Adrenal gland (tissue), 12 donors: Measurements from ENCODE around the gene GLE1. TPM values are rescaled to one million over a fixed set of nuclear protein-coding genes. Genes with fewer than 3 reads are reported as not detected.
A peak's percentile ranks its signal among the peaks of the same experiment; 100 is the strongest.

Experiments used
- DNase-seq, 7 donors: peaks; one replicate each; pipeline ENCODE4 v3.0.0-alpha.2; 2019 to 2020
- H3K27ac ChIP-seq, 5 donors: fragments of 200-600 bp; sonication (generic) in 4 of 5; 1 replicate in 3 of 5; 2 replicates in 2 of 5; pipeline versions ENCODE4 v1.5.1 to v1.8.0; 2016 to 2020; ENCODE audit warnings: mild to moderate bottlenecking in 1 of 5
- H3K27me3 ChIP-seq: fragments of 200-600 bp; 2 replicates; pipeline ENCODE4 v1.8.0; 2021
- H3K36me3 ChIP-seq, 2 donors: fragments of 200-600 bp; replicated peaks in 1 of 2; 1 replicate in 1 of 2; 2 replicates in 1 of 2; pipeline versions ENCODE4 v1.5.1 to v1.8.0; 2018 to 2022
- H3K4me1 ChIP-seq, 2 donors: fragments of 200-600 bp; replicated peaks in 1 of 2; 1 replicate in 1 of 2; 2 replicates in 1 of 2; pipeline versions ENCODE4 v1.5.1 to v1.8.0; 2018 to 2021
- H3K4me3 ChIP-seq, 4 donors: fragments of 200-600 bp; sonication (generic) in 3 of 4; one replicate each; pipeline ENCODE4 v1.5.1; 2016 to 2018
- H3K9me3 ChIP-seq, 3 donors: fragments of 200-600 bp; sonication (generic) in 1 of 3; replicated peaks in 1 of 3; 1 replicate in 2 of 3; 2 replicates in 1 of 3; pipeline versions ENCODE4 v1.5.1 to v1.8.0; 2016 to 2021
- POLR2A ChIP-seq, 2 donors: fragments of 450-650 bp; IDR thresholded peaks; one replicate each; pipeline ENCODE4 v1.6.1; 2017; ENCODE audit warnings: antibody characterized with exemption in 2 of 2, mild to moderate bottlenecking in 2 of 2, moderate library complexity in 1 of 2
- WGBS, 4 donors: extraction: QIAGEN DNeasy Blood & Tissue Kit in 2 of 4; methylation state at CpG; one replicate each; pipeline versions ENCODE4 v1.1.5 to v1.1.7; 2013 to 2017; 5-methylcytosine and 5-hydroxymethylcytosine counted together
- intact Hi-C, 2 donors: fragments of 100-400 bp; cut with DNase I; formaldehyde crosslinking; loops; one replicate each; pipeline versions ENCODE4 v1.14.1 to v1.15.0; 2022 to 2023
- polyA plus RNA-seq, 3 donors: library from polyadenylated mRNA; stranded (reverse); fragments of 200-250 nt in 2 of 3; fragments of 350-450 nt in 1 of 3; fragmentation: Illumina TruSeq in 1 of 3; extraction: RNeasy Lipid Tissue Mini Kit (QIAGEN cat#74804) in 1 of 3; gene quantifications; one replicate each; pipeline ENCODE4 v1.2.3, GENCODE V29; 2013 to 2014
- total RNA-seq, 9 donors: library from RNA; depleted of rRNA in 4 of 9; stranded (reverse); fragments of >200 nt in 4 of 9; fragments of 120-200 nt in 1 of 9; fragmentation: NEBNext Ultra II Directional in 1 of 9; extraction: Animal tissue kit (Norgen Biotek cat#: 25700) in 1 of 9; gene quantifications; one replicate each; pipeline versions ENCODE4 v1.1.0 to v1.2.4, GENCODE V29; 2013 to 2023
- TF ChIP-seq, protein P1 (sequence below), 6 experiments: fragments of 450-650 bp in 4 of 6; fragments of 200-600 bp in 2 of 6; sonication (generic) in 1 of 6; IDR thresholded peaks; 1 replicate in 5 of 6; 2 replicates in 1 of 6; pipeline versions ENCODE4 v1.5.1 to v1.8.0; 2016 to 2021; ENCODE audit warnings: antibody characterized with exemption in 6 of 6, mild to moderate bottlenecking in 2 of 6, moderate library complexity in 1 of 6
- donor health status: healthy with polysubstance abuse.
- donor health status: Bipolar disorder and iron deficiency.
- donor health status: DM: yes; HTN: yes; CAD: no.
- donor health status: DM: no; HTN: no; CAD: no.
- donor health status: DM: no; HTN: no; CAD: no.
- donor health status: DM: yes; HTN: yes; CAD: no.

GLE1 gene
- total and polyA plus RNA-seq, 12 donors = 13.1 to 81.9 (median 28.5) TPM

GRCh38 chr9:128456613-128457061 lies 47.9 kb upstream of the GLE1 start:
- Histone ChIP-seq H3K27me3 (no peaks in the 10 kb centered on the region), H3K4me1 (no peaks in the 10 kb centered on the region), H3K36me3 (peaks cover 0 to 20% of the 10 kb centered on the region in 2 donors), H3K27ac (peak overlapping the region in 4 of 5 donors; percentile 64 to 80 (median 74)), H3K4me3 (peak overlapping the region in 3 of 4 donors; percentile 50 to 83 (median 59)), H3K9me3 (no peaks in the 10 kb centered on the region)
- TF ChIP-seq, protein P1, sequence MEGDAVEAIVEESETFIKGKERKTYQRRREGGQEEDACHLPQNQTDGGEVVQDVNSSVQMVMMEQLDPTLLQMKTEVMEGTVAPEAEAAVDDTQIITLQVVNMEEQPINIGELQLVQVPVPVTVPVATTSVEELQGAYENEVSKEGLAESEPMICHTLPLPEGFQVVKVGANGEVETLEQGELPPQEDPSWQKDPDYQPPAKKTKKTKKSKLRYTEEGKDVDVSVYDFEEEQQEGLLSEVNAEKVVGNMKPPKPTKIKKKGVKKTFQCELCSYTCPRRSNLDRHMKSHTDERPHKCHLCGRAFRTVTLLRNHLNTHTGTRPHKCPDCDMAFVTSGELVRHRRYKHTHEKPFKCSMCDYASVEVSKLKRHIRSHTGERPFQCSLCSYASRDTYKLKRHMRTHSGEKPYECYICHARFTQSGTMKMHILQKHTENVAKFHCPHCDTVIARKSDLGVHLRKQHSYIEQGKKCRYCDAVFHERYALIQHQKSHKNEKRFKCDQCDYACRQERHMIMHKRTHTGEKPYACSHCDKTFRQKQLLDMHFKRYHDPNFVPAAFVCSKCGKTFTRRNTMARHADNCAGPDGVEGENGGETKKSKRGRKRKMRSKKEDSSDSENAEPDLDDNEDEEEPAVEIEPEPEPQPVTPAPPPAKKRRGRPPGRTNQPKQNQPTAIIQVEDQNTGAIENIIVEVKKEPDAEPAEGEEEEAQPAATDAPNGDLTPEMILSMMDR (IDR thresholded peaks at IDR 0.05) = no peak
- TF ChIP-seq POLR2A (IDR thresholded peaks at IDR 0.05) = no peak
- peak; percentile 64 to 86 (median 72) for DNase-seq
- WGBS, 4 donors = 0 to 1% (median 0%) methylated on average over 1 to 48 of the region's 48 CpGs
- intact Hi-C loops = no loop called here

DNA sequence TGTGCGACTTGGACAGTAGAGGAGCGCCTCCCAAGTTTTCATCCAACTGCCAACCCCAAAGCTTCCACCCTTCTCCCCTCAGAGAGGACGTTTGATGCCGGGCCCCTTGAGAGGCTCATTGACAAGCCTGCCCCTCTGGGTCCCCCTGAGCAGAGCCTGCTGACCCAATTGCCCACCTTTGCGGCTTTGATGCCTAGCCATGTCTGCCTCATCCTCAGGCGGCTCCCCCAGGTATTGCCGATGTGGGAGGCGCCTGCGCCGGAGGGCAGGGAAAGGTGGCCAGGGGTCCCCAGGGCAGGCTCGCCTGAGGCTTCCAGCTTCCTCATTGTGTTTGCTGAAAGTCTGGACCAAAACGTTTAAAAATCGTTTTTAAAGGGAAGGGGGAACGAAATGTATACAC lies 47.3 kb upstream of the GLE1 start:
- intact Hi-C loops = no loop called here
- no peaks in the 10 kb centered on the region for H3K9me3 ChIP-seq
- TF ChIP-seq POLR2A (IDR thresholded peaks at IDR 0.05) = no peak
- TF ChIP-seq, protein P1 (IDR thresholded peaks at IDR 0.05) = no peak
- peak overlapping the region in 1 of 5 donors; percentile 80 for H3K27ac ChIP-seq
- no peaks in the 10 kb centered on the region for H3K4me1 ChIP-seq
- H3K36me3 ChIP-seq = peaks cover 0 to 26% of the 10 kb centered on the region in 2 donors
- H3K4me3 ChIP-seq = peak overlapping the region in 2 of 4 donors; percentile 50 to 59
- no peaks in the 10 kb centered on the region for H3K27me3 ChIP-seq
- 46 to 59% (median 48%) methylated on average over 11 to 14 of the region's 14 CpGs for WGBS, 4 donors
- DNase-seq = peak in 1 of 7 donors; percentile 24

DNA sequence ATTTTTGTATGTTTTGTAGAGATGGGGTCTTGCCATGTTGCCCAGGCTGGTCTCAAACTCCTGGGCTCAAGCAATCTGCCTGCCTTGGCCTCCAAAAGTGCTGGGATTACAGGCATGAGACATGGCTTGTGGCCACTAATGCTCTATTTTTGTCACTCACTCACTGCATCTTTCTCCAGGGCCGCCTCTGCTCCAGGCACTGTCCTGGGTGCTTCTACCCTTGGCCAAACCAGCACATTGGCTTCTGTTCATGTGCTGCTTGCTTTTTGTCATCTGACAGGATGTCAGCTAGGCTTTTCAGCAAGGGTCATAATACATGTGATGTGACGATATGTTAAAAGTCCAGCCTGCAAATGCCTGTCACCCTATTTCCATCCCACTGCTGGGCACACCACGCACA lies 45.5 kb upstream of the GLE1 start:
- WGBS, 4 donors = 95 to 100% (median 97%) methylated on average over 3 of the region's 3 CpGs
- H3K27ac ChIP-seq = no peak overlapping the region
- H3K4me1 ChIP-seq = no peaks in the 10 kb centered on the region
- no peaks in the 10 kb centered on the region for H3K9me3 ChIP-seq
- H3K36me3 ChIP-seq = peaks cover 0 to 36% of the 10 kb centered on the region in 2 donors
- no peak overlapping the region for H3K4me3 ChIP-seq
- no peak for DNase-seq
- intact Hi-C loops = no loop called here
- TF ChIP-seq POLR2A (IDR thresholded peaks at IDR 0.05) = no peak
- TF ChIP-seq, protein P1 (IDR thresholded peaks at IDR 0.05) = no peak
- no peaks in the 10 kb centered on the region for H3K27me3 ChIP-seq

DNA sequence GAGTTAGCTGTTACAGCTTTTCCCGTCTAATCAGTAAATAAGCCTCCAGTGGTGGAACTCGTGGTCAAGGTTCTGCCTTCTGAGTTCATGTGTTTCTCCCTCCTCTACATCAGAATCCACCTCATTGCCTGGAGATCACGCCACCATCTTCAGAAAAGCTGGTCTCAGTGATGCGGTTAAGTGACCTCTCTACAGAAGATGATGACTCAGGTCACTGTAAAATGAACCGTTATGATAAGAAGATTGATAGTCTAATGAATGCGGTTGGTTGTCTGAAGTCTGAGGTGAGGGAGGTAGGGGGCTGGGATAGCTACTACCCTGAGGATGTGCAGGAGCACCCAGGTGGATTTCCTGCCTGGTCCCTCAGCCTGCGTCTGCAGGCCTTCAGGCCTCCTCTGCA lies 35.4 kb upstream of the GLE1 start:
- WGBS, 4 donors = 82 to 87% (median 83%) methylated on average over 6 to 7 of the region's 7 CpGs
- Histone ChIP-seq H3K4me3 (no peak overlapping the region), H3K9me3 (no peaks in the 10 kb centered on the region), H3K27ac (no peak overlapping the region), H3K4me1 (no peaks in the 10 kb centered on the region), H3K36me3 (peaks cover 0 to 18% of the 10 kb centered on the region in 2 donors), H3K27me3 (no peaks in the 10 kb centered on the region)
- no peak for DNase-seq
- intact Hi-C loops = no loop called here
- no peak for TF ChIP-seq POLR2A (IDR thresholded peaks at IDR 0.05)
- TF ChIP-seq, protein P1 (IDR thresholded peaks at IDR 0.05) = no peak
